Tibial artery (tissue), 4 donors: ENCODE data around the gene MEAK7.

Experiments
- DNase-seq, 2 donors: peaks; one replicate each; pipeline ENCODE4 v3.0.0-alpha.2; 2019
- H3K27ac ChIP-seq, 2 donors: fragments of 200-600 bp; sonication (generic) in 1 of 2; 1 replicate in 1 of 2; 2 replicates in 1 of 2; pipeline ENCODE4 v1.5.1; 2018 to 2019; ENCODE audit warnings: mild to moderate bottlenecking in 1 of 2
- H3K27me3 ChIP-seq, 2 donors: fragments of 200-600 bp; sonication (generic) in 1 of 2; one replicate each; pipeline versions ENCODE4 v1.5.1 to v1.6.0; 2016 to 2019
- H3K36me3 ChIP-seq, 3 donors: fragments of 200-600 bp; sonication (generic) in 2 of 3; one replicate each; pipeline ENCODE4 v1.5.1; 2016 to 2019; ENCODE audit warnings: mild to moderate bottlenecking in 2 of 3
- H3K4me1 ChIP-seq, 4 donors: fragments of 200-600 bp; sonication (generic) in 2 of 4; 1 replicate in 3 of 4; 2 replicates in 1 of 4; pipeline ENCODE4 v1.5.1; 2016 to 2019
- H3K4me3 ChIP-seq, 2 donors: fragments of 200-600 bp; sonication (generic) in 1 of 2; 1 replicate in 1 of 2; 2 replicates in 1 of 2; pipeline ENCODE4 v1.5.1; 2018 to 2019; ENCODE audit warnings: mild to moderate bottlenecking in 2 of 2
- H3K9me3 ChIP-seq, 3 donors: fragments of 200-600 bp; sonication (generic) in 1 of 3; one replicate each; pipeline ENCODE4 v1.5.1; 2016 to 2019
- intact Hi-C: fragments of 100-400 bp; cut with DNase I; formaldehyde crosslinking; loops from one replicate; pipeline ENCODE4 v1.15.0; 2023; ENCODE audit warnings: low total_unique reads
- TF ChIP-seq, protein P1 (sequence below), 2 experiments: fragments of 200-600 bp in 1 of 2; fragments of 450-650 bp in 1 of 2; IDR thresholded peaks; one replicate each; pipeline ENCODE4 v1.5.1; 2017 to 2019; ENCODE audit warnings: antibody characterized with exemption in 2 of 2, mild to moderate bottlenecking in 1 of 2, moderate library complexity in 1 of 2

MEAK7 gene

GRCh38 chr16:84535851-84536250, 31.4 kb upstream of the MEAK7 start:
- no peak for DNase-seq
- intact Hi-C loops, result no loop called here

DNA sequence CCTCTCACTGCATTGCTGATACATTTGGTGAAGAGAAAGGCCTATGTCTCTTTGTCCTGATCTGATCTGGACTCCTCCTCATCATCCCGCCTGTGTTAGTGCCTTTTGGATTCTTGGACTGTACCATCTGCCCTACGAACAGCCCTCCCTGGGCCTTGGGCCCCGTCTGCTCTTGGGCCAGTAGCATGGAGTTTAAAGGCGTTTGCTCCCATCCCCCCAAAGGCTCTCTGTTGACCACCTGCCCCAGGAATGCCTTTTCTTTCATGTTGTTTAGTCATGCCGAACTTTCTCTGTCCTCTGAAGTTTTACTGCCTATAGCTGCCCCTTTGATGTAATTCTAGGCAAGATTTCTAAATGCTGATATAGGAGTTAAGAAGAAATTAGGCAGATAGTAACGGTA, 30.9 kb upstream of the MEAK7 start:
- H3K9me3 ChIP-seq, result no peaks in the 10 kb centered on the region
- H3K4me3 ChIP-seq, result no peak overlapping the region
- peaks cover 0 to 22% (median 19%) of the 10 kb centered on the region in 4 donors for H3K4me1 ChIP-seq
- intact Hi-C loops, result no loop called here
- DNase-seq, result no peak
- no peak overlapping the region for H3K27ac ChIP-seq
- TF ChIP-seq, protein P1, sequence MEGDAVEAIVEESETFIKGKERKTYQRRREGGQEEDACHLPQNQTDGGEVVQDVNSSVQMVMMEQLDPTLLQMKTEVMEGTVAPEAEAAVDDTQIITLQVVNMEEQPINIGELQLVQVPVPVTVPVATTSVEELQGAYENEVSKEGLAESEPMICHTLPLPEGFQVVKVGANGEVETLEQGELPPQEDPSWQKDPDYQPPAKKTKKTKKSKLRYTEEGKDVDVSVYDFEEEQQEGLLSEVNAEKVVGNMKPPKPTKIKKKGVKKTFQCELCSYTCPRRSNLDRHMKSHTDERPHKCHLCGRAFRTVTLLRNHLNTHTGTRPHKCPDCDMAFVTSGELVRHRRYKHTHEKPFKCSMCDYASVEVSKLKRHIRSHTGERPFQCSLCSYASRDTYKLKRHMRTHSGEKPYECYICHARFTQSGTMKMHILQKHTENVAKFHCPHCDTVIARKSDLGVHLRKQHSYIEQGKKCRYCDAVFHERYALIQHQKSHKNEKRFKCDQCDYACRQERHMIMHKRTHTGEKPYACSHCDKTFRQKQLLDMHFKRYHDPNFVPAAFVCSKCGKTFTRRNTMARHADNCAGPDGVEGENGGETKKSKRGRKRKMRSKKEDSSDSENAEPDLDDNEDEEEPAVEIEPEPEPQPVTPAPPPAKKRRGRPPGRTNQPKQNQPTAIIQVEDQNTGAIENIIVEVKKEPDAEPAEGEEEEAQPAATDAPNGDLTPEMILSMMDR (IDR thresholded peaks at IDR 0.05), result no peak
- no peaks in the 10 kb centered on the region for H3K27me3 ChIP-seq
- H3K36me3 ChIP-seq, result no peaks in the 10 kb centered on the region

More at GRCh38 chr16:84535851-84536250, 31.4 kb upstream of the MEAK7 start:
- TF ChIP-seq, protein P1 (IDR thresholded peaks at IDR 0.05), result no peak
- Histone ChIP-seq H3K27ac (no peak overlapping the region), H3K4me1 (peaks cover 0 to 22% (median 19%) of the 10 kb centered on the region in 4 donors), H3K27me3 (no peaks in the 10 kb centered on the region), H3K36me3 (no peaks in the 10 kb centered on the region), H3K9me3 (no peaks in the 10 kb centered on the region), H3K4me3 (no peak overlapping the region)

- no peak for DNase-seq
- H3K4me1 ChIP-seq, result peaks cover 0 to 22% (median 19%) of the 10 kb centered on the region in 4 donors
- H3K27ac ChIP-seq, result no peak overlapping the region
- no peak overlapping the region for H3K4me3 ChIP-seq
- TF ChIP-seq, protein P1 (IDR thresholded peaks at IDR 0.05), result no peak
- no peaks in the 10 kb centered on the region for H3K36me3 ChIP-seq
- no peaks in the 10 kb centered on the region for H3K9me3 ChIP-seq
- intact Hi-C loops, result loop anchor here (5.0 kb wide), 1 partner anchor 67 kb away; no protein-coding TSS in a partner anchor
- no peaks in the 10 kb centered on the region for H3K27me3 ChIP-seq
Measured at GRCh38 chr16:84534815-84535214, 30.4 kb upstream of the MEAK7 start.

GRCh38 chr16:84532855-84533486, 28.5 kb upstream of the MEAK7 start:
- Histone ChIP-seq H3K4me1 (peaks cover 0 to 26% (median 22%) of the 10 kb centered on the region in 4 donors), H3K36me3 (no peaks in the 10 kb centered on the region), H3K9me3 (no peaks in the 10 kb centered on the region), H3K27me3 (no peaks in the 10 kb centered on the region), H3K4me3 (no peak overlapping the region), H3K27ac (peak overlapping the region in 1 of 2 donors; percentile 35)
- no peak for DNase-seq
- TF ChIP-seq, protein P1 (IDR thresholded peaks at IDR 0.05), result no peak
- intact Hi-C loops, result loop anchor here (5.0 kb wide), 1 partner anchor 69 kb away; no protein-coding TSS in a partner anchor

DNA sequence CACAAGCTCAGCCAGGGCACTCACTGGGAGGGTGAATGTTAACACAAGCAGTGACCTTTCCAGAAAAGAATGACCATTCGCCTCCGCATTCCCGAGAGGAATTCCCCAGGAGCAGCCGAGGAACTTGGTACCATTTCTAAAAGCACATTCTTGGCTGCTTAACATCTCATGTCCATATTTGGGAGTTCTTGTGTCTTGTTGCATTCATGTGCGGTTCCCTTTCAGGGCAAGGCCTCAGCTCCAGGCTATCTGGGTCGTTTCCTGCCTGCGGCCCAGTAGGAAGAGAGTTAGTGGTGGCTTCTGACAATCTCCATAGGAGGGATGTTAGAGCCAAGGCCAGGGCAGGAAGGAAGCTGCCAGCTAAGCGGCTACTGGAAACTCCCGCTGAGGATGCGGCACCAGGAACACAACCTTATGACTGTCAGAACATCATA, 27.8 kb upstream of the MEAK7 start:
- no peaks in the 10 kb centered on the region for H3K27me3 ChIP-seq
- H3K4me3 ChIP-seq, result no peak overlapping the region
- peak; percentile 69 to 83 for DNase-seq

More for the DNA sequence above, 27.8 kb upstream of the MEAK7 start:
- Histone ChIP-seq H3K9me3 (no peaks in the 10 kb centered on the region), H3K4me1 (peaks cover 0 to 33% (median 29%) of the 10 kb centered on the region in 4 donors), H3K27ac (peak overlapping the region in 1 of 2 donors; percentile 35), H3K36me3 (no peaks in the 10 kb centered on the region)
- TF ChIP-seq, protein P1 (IDR thresholded peaks at IDR 0.05), result no peak
- intact Hi-C loops, result loop anchor here (5.0 kb wide), 1 partner anchor 70 kb away; no protein-coding TSS in a partner anchor
